SK-N-SH (cell line): ENCODE measurements around the gene ZDHHC16.

Source experiments
- CTCF ChIP-seq: fragments of 200-600 bp; sonication (generic); IDR thresholded peaks from 2 replicates; pipeline ENCODE4 v1.6.1; 2017; ENCODE audit warnings: antibody characterized with exemption, mild to moderate bottlenecking, moderate library complexity
- MAX ChIP-seq: IDR thresholded peaks from 2 replicates; pipeline ENCODE4 v1.4.0; 2012; ENCODE audit warnings: low read depth
- RAD21 ChIP-seq: IDR thresholded peaks from 2 replicates; pipeline ENCODE4 v1.6.1; 2012; ENCODE audit warnings: mild to moderate bottlenecking, low read length
- TEAD4 ChIP-seq: IDR thresholded peaks from 2 replicates; pipeline ENCODE4 v1.4.0; 2012; ENCODE audit warnings: mild to moderate bottlenecking, borderline replicate concordance; ENCODE audit not compliant: insufficient read depth
- ZBTB33 ChIP-seq: IDR thresholded peaks from 2 replicates; pipeline ENCODE4 v1.4.0; 2012; ENCODE audit warnings: low read depth, borderline replicate concordance

DNA sequence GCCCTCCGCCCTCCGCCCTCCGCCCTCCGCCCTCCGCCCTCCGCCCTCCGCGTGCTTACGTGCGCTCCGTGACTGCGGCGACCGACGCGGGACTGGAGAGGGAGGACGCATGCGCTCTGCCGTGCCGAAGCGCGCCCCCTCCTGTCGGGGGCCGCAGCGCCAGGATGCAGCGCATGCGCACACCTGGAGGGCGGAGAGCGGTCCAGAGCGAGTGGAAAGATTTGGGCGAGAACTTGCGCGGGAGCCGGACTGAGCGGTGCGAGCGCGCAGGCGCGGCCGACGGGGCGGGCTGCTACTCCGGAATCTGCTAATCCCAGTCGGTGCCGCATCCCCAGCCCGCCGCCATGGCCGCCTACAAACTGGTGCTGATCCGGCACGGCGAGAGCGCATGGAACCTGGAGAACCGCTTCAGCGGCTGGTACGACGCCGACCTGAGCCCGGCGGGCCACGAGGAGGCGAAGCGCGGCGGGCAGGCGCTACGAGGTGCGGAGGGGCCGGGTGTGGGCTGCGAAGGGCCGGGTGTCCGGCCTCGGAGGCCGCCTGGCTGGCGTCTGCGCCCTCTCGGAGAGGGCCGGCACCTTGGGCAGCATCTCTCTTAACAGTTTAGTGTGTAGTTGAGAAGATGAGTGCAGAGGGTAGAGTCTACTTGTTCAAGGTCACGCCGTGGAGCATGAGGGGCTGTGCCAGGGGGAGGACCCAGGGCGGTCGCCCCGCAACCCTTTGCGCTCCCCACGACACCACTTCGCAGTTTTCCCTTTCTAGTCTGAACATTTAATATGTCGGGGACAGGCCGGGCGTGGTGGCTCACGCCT lies 19.8 kb upstream of the ZDHHC16 start, which contains the start of gene PGAM1:
- peak; percentile 59 for TF ChIP-seq CTCF
- no peak for TF ChIP-seq RAD21
- no peak for TF ChIP-seq TEAD4
- peak; percentile 6; the same call in 1 of the 2 replicates for TF ChIP-seq MAX
- TF ChIP-seq ZBTB33 = no peak
